ENCODE results near the gene HMCN2.

GRCh38 chr9:130255631-130256134 is 9.9 kb upstream of the HMCN2 start:
- TF ChIP-seq MYC (IDR thresholded peaks at IDR 0.05; ENCODE audit: low read depth, low read length), result no peak
- TF ChIP-seq, protein P1, sequence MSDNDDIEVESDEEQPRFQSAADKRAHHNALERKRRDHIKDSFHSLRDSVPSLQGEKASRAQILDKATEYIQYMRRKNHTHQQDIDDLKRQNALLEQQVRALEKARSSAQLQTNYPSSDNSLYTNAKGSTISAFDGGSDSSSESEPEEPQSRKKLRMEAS (IDR thresholded peaks at IDR 0.05; ENCODE audit: insufficient read depth, insufficient read length), result no peak
- TF ChIP-seq, protein P2, sequence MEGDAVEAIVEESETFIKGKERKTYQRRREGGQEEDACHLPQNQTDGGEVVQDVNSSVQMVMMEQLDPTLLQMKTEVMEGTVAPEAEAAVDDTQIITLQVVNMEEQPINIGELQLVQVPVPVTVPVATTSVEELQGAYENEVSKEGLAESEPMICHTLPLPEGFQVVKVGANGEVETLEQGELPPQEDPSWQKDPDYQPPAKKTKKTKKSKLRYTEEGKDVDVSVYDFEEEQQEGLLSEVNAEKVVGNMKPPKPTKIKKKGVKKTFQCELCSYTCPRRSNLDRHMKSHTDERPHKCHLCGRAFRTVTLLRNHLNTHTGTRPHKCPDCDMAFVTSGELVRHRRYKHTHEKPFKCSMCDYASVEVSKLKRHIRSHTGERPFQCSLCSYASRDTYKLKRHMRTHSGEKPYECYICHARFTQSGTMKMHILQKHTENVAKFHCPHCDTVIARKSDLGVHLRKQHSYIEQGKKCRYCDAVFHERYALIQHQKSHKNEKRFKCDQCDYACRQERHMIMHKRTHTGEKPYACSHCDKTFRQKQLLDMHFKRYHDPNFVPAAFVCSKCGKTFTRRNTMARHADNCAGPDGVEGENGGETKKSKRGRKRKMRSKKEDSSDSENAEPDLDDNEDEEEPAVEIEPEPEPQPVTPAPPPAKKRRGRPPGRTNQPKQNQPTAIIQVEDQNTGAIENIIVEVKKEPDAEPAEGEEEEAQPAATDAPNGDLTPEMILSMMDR (IDR thresholded peaks at IDR 0.05; ENCODE audit: extremely low read depth in 1 of 2, insufficient read depth in 1 of 2, low read depth in 1 of 2, low read length in 2 of 2), result no peak
- TF ChIP-seq EZH2 (IDR thresholded peaks at IDR 0.05; ENCODE audit: borderline replicate concordance, low read depth, low read length, severe bottlenecking), result no peak
- no peak for TF ChIP-seq POLR2A (IDR thresholded peaks at IDR 0.05; ENCODE audit: low read depth, low read length)
- no peak for TF ChIP-seq FOS (IDR thresholded peaks at IDR 0.05; ENCODE audit: borderline replicate concordance, insufficient read depth, low read length)
- TF ChIP-seq POLR2AphosphoS5 (IDR thresholded peaks at IDR 0.05; ENCODE audit: insufficient read depth, low read depth, low read length), result no peak
- TF ChIP-seq JUN (IDR thresholded peaks at IDR 0.05; ENCODE audit: borderline replicate concordance, insufficient read depth, insufficient read length, low read depth), result no peak
